ENCODE results near the gene DLX1.

Gene DLX1

GRCh38 chr2:172046866-172047565, 38.3 kb upstream of the DLX1 start:
- H3K4me3 ChIP-seq: no peak overlapping the region
- DNase-seq (ENCODE audit: low spot score): no peak
- no peak for TF ChIP-seq CTCF (IDR thresholded peaks at IDR 0.05)
- no peak overlapping the region for H3K27ac ChIP-seq

- DNase-seq (ENCODE audit: low spot score): no peak
These were observed 37.5 kb upstream of the DLX1 start for GRCh38 chr2:172047566-172048507.

GRCh38 chr2:172048508-172049503, 36.5 kb upstream of the DLX1 start:
- no peak for DNase-seq (ENCODE audit: low spot score)
- no peak overlapping the region for H3K27ac ChIP-seq
- no peak overlapping the region for H3K4me3 ChIP-seq
- TF ChIP-seq CTCF (IDR thresholded peaks at IDR 0.05): no peak

More at GRCh38 chr2:172047566-172048507, 37.5 kb upstream of the DLX1 start:
- no peak for TF ChIP-seq CTCF (IDR thresholded peaks at IDR 0.05)
- Histone ChIP-seq H3K27ac (no peak overlapping the region), H3K4me3 (no peak overlapping the region)

GRCh38 chr2:172049567-172050120, 35.7 kb upstream of the DLX1 start:
- no peak for TF ChIP-seq CTCF (IDR thresholded peaks at IDR 0.05)
- Histone ChIP-seq H3K4me3 (no peak overlapping the region), H3K27ac (no peak overlapping the region)
- no peak for DNase-seq (ENCODE audit: low spot score)

GRCh38 chr2:172050479-172051125, 34.7 kb upstream of the DLX1 start:
- no peak for TF ChIP-seq CTCF (IDR thresholded peaks at IDR 0.05)
- no peak overlapping the region for H3K4me3 ChIP-seq
- no peak overlapping the region for H3K27ac ChIP-seq
- no peak for DNase-seq (ENCODE audit: low spot score)

All from coronary artery (tissue), 2 donors.